HG03064 (cell line): ENCODE measurements around the gene ABCB4.
"Not testable (repeated sequence)": the region's sequence is repeated elsewhere in the genome, so short reads cannot be mapped to it uniquely, and the experiment has no call there.

Experiments
- ATAC-seq: cut with Tn5 transposase; IDR thresholded peaks from one replicate; pipeline ENCODE4 v1.9.1; 2021; ENCODE audit warnings: low read depth; ENCODE audit not compliant: unreplicated experiment

ABCB4 gene

GRCh38 chr7:87479951-87480350 is 4.5 kb upstream of the ABCB4 start:
- ATAC-seq = no peak

GRCh38 chr7:87476179-87476557 is 688 bp upstream of the ABCB4 start:
- no peak for ATAC-seq

- ATAC-seq = peak; percentile 65
Observed at GRCh38 chr7:87474533-87475358, 734 bp downstream of the ABCB4 start.

GRCh38 chr7:87473986-87474385 is 1.5 kb downstream of the ABCB4 start:
- ATAC-seq = no peak

GRCh38 chr7:87473192-87473591 is 2.3 kb downstream of the ABCB4 start:
- no peak for ATAC-seq

- no peak for ATAC-seq
Observed at GRCh38 chr7:87471473-87471872, 4.0 kb downstream of the ABCB4 start.

- ATAC-seq = not testable (repeated sequence)
Observed at GRCh38 chr7:87469204-87469603, 6.3 kb downstream of the ABCB4 start.

GRCh38 chr7:87465534-87465880 is 10.0 kb downstream of the ABCB4 start:
- ATAC-seq = not testable (repeated sequence)

GRCh38 chr7:87464830-87465533 is 10.5 kb downstream of the ABCB4 start:
- not testable (repeated sequence) for ATAC-seq

GRCh38 chr7:87463982-87464381 is 11.5 kb downstream of the ABCB4 start:
- ATAC-seq = no peak

- not testable (repeated sequence) for ATAC-seq
Observed at GRCh38 chr7:87460444-87460843, 15.0 kb downstream of the ABCB4 start.

GRCh38 chr7:87459941-87460340 is 15.5 kb downstream of the ABCB4 start:
- no peak for ATAC-seq

GRCh38 chr7:87458148-87458547 is 17.3 kb downstream of the ABCB4 start:
- ATAC-seq = no peak

GRCh38 chr7:87456247-87456646 is 19.2 kb downstream of the ABCB4 start:
- no peak for ATAC-seq

- no peak for ATAC-seq
Observed at GRCh38 chr7:87452279-87452678, 23.2 kb downstream of the ABCB4 start.

- no peak for ATAC-seq
Observed at GRCh38 chr7:87451187-87451586, 24.3 kb downstream of the ABCB4 start.

GRCh38 chr7:87450706-87451105 is 24.8 kb downstream of the ABCB4 start:
- ATAC-seq = no peak

- ATAC-seq = no peak
Observed at GRCh38 chr7:87448388-87448787, 27.1 kb downstream of the ABCB4 start.

- no peak for ATAC-seq
Observed at GRCh38 chr7:87447116-87447635, 28.3 kb downstream of the ABCB4 start.

- ATAC-seq = peak; percentile 77
Observed at GRCh38 chr7:87445897-87446296, 29.6 kb downstream of the ABCB4 start.

- no peak for ATAC-seq
Observed at GRCh38 chr7:87435546-87435945, 39.9 kb downstream of the ABCB4 start.

GRCh38 chr7:87432536-87432935 is 42.9 kb downstream of the ABCB4 start:
- no peak for ATAC-seq
